ENCODE results near the gene UCK1.
A peak's percentile ranks its signal among the peaks of the same experiment; 100 is the strongest.
"Not testable (repeated sequence)": the region's sequence is repeated elsewhere in the genome, so short reads cannot be mapped to it uniquely, and the experiment has no call there.

UCK1 gene

DNA sequence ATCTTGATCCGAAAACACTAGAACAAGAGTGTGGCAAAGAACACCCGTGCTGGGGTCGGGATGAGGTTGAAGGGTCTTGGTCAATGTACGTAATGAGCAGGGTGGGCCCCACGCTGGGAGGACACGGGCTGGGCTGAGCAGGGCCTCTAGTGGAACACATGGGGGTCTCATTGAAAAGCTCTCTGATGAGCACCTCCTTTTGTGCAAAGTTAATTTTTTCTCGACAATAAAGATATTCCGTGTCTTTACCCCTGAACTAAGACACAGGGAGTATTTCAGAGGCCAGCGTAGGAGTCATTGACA, 8.0 kb downstream of the UCK1 start:
- no peak for DNase-seq

DNA sequence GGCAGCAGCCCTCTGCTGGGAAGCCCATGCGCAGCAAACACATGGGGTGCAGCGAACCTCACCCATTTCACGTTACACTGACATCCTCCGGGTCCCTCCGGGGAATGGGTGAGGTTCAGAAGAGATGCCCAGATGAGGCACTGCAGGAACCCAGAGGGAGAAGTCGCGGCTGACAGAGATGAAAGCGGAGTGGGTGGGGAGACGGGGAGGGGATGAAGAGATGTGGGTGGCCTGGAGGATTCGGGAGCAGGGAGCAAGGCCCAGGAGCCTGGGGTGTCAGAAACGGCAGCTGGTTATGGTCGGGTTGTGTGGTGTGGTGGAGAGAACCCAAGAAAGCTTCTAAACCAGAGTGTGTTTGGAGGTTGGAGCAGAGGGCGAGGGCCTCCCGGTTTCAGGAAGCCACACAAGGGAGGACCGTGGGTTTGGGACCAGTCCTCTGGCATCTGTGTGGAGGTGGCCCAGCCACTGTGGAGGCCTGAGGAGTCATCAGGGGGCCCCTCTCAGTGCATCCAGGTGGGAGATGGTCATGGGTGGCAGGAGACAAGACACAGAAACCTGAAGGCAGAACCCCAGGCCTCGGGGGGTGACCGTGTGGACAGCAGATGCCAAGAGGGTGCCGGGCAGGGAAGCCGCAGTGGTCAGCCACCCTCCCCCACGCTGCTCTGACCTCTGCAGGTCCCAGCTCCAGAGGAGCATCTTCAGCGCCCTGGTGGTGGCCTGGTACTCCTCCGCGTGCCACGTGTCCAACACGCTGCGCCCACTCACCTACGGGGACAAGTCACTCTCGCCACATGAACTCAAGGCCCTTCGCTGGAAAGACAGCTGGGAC, 8.6 kb downstream of the UCK1 start:
- no peak for DNase-seq

DNA sequence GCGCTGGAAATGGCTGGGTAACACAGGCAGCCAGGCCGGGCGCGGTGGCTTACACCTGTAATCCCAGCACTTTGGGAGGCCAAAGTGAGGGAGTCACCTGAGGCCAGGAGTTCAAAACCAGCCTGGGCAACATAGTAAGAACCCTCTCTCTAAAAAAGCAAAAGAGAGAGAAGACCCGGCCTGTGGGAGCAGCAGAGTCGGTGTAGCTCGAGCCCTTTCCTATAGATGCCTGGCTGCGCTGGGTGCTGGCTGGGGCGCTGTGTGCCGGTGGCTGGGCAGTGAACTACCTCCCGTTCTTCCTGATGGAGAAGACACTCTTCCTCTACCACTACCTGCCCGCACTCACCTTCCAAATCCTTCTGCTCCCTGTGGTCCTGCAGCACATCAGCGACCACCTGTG, 9.2 kb downstream of the UCK1 start:
- DNase-seq: no peak

DNA sequence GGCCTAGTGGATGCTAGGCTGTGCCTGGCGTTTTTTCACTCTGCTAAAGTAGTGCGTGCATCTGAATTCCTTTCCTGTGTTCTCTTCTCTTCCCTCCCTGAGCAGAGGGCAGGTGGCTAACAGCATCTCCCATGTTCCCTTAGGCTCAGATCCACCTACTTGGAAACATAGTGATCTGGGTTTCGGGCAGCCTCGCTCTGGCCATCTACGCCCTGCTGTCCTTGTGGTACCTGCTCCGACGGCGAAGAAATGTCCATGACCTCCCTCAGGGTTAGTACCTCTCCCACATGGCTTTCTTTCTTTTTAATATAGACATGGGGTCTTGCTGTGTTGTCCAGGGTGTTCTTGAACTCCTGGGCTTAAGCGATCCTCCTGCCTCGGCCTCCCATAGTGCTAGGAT, 9.9 kb downstream of the UCK1 start:
- DNase-seq: no peak

DNA sequence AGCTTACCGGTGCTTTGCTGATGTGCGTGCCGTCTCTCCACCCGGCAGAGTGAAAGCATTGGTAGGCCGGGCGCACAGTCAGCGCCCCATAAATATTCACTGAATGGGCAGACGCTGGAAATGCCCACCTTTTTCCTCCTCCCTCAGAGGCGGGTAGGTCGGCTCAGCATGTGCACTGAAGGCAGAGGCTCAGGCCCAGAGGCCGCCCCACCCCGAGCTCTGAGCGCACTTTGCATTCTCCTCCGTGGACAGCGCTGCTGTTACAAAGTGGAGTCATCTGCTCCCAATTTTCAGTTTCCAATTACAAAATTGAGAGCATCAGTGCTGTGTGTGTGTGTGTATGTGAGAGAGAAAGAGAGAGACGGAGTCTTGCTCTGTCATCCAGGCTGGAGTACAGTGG, 10.6 kb downstream of the UCK1 start:
- no peak for DNase-seq

DNA sequence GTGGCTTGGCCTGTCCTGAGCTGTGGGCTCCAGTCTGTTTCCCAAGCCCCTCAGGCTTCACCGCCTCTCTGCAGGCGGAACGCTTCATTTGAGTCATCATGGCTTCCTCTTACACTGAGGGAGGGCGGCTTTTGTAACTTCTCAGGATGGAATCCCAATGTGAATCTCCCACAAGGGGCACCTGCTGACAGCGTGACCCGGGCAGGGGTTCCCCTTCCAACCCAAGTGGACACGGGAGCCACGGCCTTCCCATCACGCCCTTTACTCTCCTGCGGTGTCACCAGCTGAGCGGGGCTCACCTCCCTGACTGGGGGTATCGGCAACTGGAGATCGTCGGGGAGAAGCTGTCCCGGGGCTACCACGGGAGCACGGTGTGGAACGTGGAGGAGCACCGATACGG, 12.5 kb downstream of the UCK1 start:
- no peak for DNase-seq

DNA sequence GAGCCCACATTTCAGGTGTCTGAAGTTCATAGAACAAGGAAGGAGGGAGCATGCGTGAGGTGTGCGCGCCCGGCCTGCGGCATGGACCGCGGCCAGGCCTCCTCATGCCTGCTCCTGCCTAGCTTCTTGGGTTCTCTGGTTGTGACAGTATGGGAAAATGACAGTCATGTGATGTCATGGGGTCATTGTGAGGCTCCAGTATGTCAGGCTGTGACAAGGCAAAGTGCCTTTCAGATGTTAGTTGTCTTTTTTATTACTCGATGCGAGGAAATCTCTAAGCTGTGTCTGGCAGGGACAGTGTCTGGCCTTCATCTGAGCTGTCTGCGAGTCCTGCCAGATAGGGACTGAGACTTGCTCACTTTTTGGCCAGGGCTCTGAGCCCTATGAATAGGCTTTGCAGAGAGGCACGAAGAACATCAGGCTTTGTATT, 13.3 kb downstream of the UCK1 start:
- no peak for DNase-seq

DNA sequence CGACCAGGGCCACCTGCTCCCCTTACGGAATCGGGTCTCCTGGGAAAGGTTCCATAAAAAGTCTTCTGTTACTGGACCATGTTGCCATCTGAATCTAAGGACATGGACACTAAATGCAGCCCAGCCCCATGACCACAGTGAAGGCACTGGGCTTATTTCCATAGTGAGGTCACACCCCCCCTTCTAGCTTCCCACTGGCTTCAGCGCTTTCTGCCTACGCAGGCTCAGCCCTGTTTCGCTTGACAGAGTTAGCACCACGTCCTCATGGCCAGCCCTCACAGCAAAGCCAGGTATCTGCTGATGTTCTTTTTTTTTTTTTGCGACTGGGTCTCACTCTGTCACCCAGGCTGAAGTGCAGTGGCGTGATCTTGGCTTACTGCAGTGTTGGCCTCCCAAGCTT, 14.1 kb downstream of the UCK1 start:
- no peak for DNase-seq

DNA sequence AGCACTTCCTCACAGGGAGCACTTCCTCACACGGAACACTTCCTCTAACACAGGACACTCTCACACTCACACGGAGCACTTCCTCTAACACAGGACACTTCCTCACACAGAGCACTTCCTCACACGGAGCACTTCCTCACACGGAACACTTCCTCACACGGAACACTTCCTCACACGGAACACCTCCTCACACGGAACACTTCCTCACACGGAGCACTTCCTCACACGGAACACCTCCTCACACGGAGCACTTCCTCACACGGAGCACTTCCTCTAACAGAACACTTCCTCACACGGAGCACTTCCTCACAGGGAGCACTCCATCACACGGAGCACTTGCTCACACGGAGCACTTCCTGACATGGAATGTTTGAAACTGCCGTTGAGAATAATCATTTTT, 15.0 kb downstream of the UCK1 start:
- DNase-seq: no peak

DNA sequence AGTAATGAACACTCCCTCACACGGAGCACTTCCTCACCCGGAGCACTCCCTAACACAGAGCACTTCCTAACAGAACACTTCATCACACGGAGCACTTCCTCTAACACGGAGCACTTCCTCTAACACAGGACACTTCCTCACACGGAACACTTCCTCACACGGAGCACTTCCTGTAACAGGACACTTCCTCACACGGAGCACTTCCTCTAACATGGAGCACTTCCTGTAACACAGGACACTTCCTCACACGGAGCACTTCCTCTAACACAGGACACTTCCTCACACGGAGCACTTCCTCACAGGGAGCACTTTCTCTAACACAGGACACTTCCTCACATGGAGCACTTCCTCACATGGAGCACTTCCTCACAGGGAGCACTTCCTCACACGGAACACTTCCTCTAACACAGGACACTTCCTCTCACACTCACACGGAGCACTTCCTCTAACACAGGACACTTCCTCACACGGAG, 15.5 kb downstream of the UCK1 start:
- not testable (repeated sequence) for DNase-seq

DNA sequence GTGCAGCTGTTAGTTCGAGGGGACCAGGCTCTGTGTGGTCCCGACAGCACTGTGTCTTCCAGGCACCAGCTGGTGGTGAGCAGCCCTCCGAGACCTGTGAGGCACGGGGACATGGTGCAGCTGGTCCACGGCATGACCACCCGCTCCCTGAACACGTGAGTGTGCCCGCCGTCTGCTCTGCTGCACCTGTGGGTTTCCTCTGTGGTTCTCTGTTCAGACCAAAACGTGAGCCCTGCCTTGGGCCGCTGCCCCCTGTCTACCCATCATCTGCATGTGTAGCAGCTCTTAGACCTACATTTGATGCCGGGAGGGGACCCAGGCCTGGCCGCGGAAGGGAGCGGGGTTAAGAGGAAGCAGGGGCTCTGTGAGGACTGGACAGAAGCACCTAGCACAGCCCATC, 17.9 kb downstream of the UCK1 start:
- no peak for DNase-seq

DNA sequence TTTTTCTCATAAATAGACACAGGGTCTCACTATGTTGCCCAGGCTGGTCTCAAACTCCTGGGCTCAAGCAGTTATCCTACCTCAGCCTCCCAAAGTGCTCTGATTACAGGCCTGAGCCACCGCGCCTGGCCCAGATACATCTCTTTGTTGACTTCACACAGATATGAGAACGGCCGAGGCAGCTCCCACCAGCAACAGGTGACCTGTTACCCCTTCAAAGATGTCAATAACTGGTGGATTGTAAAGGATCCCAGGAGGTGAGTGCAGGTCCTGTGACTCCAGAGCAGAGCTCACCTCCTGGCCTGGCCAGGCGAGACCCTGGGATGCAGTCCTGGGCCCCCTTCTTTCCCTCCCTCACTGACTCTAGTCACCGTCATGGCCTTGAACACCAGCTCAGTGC, 19.2 kb downstream of the UCK1 start:
- no peak for DNase-seq

DNA sequence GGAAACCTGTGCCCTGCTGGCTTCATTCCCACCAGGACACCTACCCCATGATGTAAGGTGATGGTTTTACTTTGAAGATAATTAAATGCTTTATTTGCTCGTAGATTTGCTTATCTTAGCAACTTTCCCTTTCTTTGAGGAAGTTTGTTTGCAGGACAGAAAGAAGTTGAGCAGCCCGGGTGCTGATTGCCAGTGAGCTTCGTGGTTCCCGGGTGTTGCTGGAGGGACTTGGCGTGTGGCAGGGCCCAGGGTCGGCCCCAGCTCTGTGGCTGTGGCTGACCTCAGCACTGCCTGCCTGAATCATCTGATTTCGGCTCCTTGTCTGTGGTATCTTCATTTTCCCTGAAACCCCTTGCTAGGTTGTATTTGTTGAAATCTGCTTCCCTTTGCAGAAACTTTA, 19.6 kb downstream of the UCK1 start:
- DNase-seq: no peak

DNA sequence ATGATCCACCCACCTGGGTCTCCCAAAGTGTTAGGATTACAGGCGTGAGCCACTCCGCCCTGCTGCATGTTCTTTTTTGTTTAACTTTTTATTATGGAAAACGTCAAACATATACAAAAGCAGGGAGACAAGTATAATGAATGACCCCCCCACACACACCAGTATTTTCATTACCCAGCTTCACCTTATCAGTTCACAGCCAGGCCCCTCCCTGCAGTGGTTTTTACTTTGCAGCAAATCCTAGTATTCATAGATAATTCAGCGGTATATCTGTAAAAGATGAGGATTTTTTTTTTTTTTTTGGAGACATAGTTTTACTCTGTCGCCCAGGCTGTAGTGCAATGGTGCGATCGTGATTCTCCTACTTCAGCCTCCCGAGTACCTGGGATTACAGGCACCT, 26.1 kb downstream of the UCK1 start:
- DNase-seq: no peak

DNA sequence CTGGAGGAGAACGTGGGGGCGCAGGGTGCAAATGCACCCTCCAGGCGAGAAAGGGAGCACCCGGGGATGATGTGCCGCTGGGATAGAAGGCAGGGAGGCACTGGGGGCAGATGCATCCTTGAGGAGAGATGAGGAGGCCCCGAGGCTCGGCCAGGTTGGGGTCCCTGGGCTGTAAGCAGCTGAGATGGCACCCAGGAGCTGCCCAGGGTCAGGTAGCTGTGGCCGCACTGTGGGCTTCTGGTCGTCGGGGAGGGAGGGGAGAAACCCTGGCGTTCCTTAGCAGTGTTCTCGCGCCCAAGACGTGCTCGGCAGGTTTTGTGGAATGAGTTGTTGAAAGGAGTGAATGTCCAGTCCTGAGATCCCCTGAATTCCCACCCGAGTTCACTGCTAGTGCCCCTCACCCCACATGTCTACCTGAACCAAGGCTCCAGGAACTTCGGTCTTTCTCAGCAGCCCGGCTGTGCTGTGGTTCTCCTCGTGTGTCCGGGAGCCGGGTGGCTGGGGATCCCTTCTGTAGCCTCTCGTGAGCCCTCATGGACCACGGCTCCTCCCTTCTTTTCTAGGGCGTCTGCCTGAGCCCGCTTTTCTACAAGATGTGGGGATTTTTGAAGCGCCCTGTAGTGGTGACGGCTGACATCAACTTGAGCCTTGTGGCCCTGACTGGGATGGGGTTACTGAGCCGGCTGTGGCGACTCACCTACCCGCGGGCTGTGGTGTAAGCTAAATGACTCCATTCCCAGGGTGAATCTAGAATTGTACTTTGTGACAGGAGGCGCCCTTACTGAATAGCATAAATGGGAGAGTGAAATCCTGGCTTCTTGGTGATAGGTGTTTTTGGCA, 27.2 kb downstream of the UCK1 start:
- peak; percentile 65 for DNase-seq

DNA sequence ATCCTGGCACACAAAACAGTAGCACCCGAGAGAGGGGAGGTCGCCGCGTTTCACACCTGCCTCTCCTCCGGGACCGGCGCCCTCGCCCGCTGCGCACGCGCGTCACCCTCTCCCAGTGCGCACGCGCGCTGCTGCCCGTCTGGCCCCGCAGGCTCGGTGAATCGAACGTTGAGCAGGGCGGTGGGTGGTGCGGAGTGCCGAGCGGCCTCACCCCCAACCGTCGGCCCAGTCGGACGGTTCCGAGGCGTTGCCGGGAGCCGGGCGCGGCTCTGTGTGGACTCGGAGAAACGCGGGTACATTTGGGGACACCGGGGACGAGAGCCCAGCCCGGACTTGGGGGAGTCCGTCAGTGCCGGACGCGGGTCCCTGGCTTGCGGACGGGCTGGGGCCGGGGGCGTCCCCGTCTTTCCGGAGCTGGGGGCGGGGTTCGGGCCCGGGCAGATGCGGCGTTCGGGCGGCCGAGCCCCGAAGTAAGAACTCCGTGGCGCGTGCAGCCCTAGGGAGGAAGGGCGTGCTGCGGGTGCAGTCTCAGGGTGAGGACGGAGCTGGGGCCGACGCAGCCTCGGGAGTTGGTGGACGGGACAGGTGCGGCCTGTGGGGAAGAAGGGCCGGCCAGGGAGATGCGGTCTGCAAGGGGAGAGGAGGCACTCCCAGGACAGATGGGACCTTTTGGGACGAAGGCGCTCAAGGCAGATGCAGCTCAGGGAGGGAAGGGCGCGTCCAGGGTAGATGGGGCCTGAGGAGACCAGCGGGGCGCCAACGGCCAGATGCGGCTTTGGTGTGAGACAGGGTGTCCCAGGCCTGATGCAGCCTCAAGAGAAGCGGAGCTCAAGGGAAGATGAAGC, 28.1 kb downstream of the UCK1 start, which contains the start of gene POMT1:
POMT1 (plus strand) TSS at position 138 of the 845 bp plus-strand sequence. CDS start 1,301 bp downstream, outside the sequence.
- DNase-seq: peak; percentile 92

DNA sequence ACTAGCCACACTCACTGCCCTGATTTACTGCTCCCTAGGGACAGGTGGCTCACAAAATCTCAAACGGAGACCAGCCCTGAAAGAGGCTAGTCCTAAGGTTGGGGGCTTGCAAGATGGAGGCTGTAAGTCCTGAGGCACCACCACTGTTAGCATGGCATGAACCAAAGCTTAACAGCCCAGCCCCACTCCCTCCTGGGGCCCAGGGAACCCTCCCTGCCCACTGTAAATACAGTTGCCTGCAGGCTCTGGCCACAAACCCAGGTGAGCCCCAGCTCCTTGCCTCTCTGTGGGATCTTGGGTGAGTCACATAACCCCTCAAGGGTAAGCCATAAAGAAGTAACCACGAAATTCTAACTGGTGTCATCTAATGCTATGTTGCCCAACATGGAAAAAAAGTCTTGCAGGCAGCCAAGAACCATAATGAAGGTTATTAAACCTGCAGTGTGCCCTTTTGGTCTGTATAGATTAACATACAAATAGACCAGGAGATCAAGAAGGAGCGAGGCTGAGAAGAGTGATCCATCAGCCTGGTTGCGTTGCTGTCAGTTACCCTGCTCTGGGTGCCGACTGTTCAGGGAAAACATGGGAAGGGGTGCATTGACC, 30.0 kb downstream of the UCK1 start:
- peak; percentile 44 for DNase-seq

DNA sequence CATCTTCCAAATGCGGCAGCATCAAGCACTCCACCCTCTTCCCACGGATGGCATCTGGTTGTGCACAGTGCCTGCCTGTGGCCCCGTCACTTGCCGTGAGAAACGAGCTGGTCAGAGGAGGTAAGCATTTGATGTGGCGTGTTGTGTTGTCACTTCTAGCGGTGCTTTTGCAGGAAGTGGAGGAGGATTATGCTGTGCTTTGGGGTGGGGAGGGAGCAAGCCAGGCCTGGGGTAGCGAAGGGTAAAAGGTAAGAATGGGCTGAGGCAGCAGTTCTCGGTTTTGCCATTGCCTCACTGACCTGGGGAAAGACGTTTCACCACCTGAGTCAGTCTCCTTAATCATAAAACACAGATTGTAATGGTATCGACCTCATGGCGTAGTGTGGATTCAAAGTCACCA, 30.7 kb downstream of the UCK1 start:
- DNase-seq: peak; percentile 80

DNA sequence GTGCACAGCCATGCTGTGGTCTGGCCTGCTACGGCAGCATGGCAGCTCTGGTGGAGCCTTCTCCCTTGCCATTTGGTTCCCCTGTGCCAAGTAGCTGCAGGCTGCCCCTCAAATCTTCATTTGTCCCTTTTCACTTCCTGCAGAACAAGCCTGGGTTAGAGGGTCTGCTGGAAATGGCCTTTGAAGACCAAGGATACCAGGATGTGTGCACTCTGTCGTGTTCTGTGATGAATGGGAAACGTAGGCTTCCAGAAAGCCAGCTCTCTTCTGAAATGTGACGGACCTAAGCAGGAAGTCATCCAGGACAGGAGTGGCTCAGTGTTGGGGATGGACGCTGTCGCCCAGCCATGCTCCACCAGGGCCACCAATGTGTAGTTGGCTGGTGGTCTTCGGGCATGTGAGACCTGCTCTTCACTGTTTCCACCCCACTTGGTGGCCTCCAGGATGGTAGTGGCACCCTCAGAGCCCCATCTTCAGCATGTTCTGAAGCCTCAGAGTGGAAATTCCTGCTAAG, 31.8 kb downstream of the UCK1 start:
- DNase-seq: no peak

DNA sequence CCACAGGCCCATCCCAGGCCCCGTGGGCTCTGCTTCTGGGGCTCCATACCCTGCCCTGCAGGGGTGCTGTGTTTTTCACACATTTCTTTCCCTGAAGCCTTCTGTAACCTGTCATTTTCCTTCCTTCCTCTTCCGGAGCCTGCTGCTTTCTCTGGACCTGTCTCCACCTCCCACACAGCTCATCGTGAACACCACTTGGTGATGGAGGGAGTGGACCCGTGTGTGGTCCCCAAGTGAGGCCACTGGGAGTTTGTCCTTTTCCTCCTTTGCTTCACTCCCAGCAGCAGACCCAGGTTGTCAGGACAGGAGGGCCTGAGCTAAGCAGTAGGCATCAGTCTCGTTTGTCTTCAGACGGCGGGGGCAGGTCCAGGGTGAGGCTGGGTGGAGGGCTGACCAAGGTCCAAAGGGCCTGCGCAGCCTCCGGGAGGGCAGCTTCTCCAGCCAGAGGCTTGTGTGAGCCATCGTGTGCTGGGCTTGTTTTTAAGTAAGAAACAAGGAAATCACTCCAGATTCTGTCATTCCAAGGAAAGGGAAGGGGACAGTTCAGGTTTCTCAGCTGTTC, 34.1 kb downstream of the UCK1 start:
- DNase-seq: no peak

DNA sequence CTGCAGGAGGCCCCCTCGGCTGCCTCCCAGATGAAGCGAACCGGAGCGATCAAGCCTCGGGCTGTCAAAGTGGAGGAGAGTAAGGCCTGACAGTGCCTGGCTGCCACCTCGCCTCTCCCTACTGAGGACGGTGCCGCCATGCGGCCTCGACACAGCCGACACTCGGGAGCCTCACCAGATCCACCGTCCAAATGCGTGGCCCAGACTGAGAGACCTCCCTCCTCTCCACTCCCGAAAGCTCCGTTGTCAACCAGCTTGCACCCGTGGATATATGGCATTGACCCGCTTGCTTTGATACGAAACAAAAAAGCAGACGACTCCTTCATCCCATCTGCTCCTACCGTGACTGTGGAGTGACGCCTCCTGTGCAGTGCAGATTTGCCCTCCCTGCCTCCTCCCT, 35.3 kb downstream of the UCK1 start:
- no peak for DNase-seq

DNA sequence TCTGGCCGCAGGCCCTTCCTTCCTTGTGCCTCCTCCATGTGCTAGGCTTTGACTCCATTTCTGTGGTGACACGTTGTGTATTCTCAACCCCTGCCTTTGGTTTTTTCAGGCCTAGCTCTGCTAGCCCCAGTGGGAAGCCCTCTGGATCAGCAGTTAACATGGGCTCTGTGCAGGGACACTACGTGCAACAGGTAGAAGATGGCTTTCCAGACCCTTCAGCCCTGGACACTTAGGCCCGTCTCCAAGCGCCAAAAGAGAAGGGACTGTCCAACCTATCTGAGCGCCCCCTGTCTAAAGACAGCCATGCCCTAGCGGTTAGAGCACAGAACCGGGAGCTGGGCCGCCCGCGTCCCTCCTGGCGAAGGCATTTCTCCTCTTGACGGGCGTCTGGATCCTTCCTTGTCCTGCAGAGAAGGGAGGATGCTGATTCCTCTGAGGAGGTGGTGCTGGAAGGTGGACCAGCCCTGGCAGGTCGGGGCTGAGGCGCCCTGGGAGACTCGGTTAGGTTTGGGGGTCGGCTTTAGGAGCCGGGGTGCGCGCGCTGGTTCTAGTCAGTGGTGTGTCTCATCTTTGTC, 36.7 kb downstream of the UCK1 start:
- DNase-seq: no peak

Measured in CD4-positive, alpha-beta T cell treated with Interleukin-10 for 1 hour (primary cell).